ENCODE data around the gene ADAD1. TPM values are rescaled to one million over a fixed set of nuclear protein-coding genes. Genes with fewer than 3 reads are reported as not detected.

ADAD1 gene
- total RNA-seq, 1 experiment from 2014 or later: not detected

- no peak overlapping the region for H2AFZ ChIP-seq (ENCODE audit: low read depth, low read length, poor library complexity, severe bottlenecking)
- DNase-seq (ENCODE audit: low read depth, low spot score) (no peak), ATAC-seq (no peak)
- TF ChIP-seq SP1 (IDR thresholded peaks at IDR 0.05; ENCODE audit: low read depth): no peak
- H3K79me2 ChIP-seq (ENCODE audit: insufficient read depth, low read length): no peaks in the 10 kb centered on the region
- RAD21 ChIA-PET (ENCODE audit: low non-redundant PET in 1 of 2, low total read pairs in 2 of 2, uncharacterized antibody in 2 of 2, unreplicated experiment in 2 of 2): no interaction called here
- no peaks in the 10 kb centered on the region for H3K9me2 ChIP-seq (ENCODE audit: insufficient read depth)
- H3K4me3 ChIP-seq (replicated peaks in 1 of 2; ENCODE audit: low read depth in 1 of 2, low read length in 2 of 2): no peak overlapping the region
- H3K9ac ChIP-seq (ENCODE audit: low read length): no peak overlapping the region
- no peaks in the 10 kb centered on the region for H4K20me1 ChIP-seq (ENCODE audit: insufficient read depth)
- H3K36me3 ChIP-seq (ENCODE audit: control insufficient read depth in 1 of 2, insufficient read depth in 2 of 2, low read length in 2 of 2): no peaks in the 10 kb centered on the region
- H3K27me3 ChIP-seq (ENCODE audit: insufficient read depth, low read length): no peaks in the 10 kb centered on the region
- no peak overlapping the region for H3K27ac ChIP-seq (ENCODE audit: low read depth, low read length)
- no peaks in the 10 kb centered on the region for H3K9me3 ChIP-seq (ENCODE audit: control insufficient read depth in 1 of 2, insufficient read depth in 1 of 2, low read depth in 1 of 2, low read length in 2 of 2)
- POLR2A ChIA-PET: no interaction called here
- BruUV-seq (replicated peaks): no TSS peak
- H3K4me2 ChIP-seq (ENCODE audit: low read length): no peak overlapping the region
- CTCF ChIA-PET: no interaction called here
- intact Hi-C loops (cut with micrococcal nuclease): no loop called here
- H3K4me1 ChIP-seq (ENCODE audit: control insufficient read depth in 1 of 2, insufficient read depth in 2 of 2, low read length in 2 of 2): no peaks in the 10 kb centered on the region
Measured at GRCh38 chr4:122403861-122404260, 25.1 kb downstream of the ADAD1 start.

- Histone ChIP-seq H3K9me3 (ENCODE audit: control insufficient read depth in 1 of 2, insufficient read depth in 1 of 2, low read depth in 1 of 2, low read length in 2 of 2) (no peaks in the 10 kb centered on the region), H4K20me1 (ENCODE audit: insufficient read depth) (no peaks in the 10 kb centered on the region), H2AFZ (ENCODE audit: low read depth, low read length, poor library complexity, severe bottlenecking) (peak overlapping the region; percentile 43), H3K9me2 (ENCODE audit: insufficient read depth) (no peaks in the 10 kb centered on the region; the same call in 1 of the 2 replicates), H3K4me3 (replicated peaks in 1 of 2; ENCODE audit: low read depth in 1 of 2, low read length in 2 of 2) (no peak overlapping the region), H3K27me3 (ENCODE audit: insufficient read depth, low read length) (no peaks in the 10 kb centered on the region), H3K79me2 (ENCODE audit: insufficient read depth, low read length) (no peaks in the 10 kb centered on the region), H3K4me2 (ENCODE audit: low read length) (no peak overlapping the region), H3K4me1 (ENCODE audit: control insufficient read depth in 1 of 2, insufficient read depth in 2 of 2, low read length in 2 of 2) (no peaks in the 10 kb centered on the region), H3K36me3 (ENCODE audit: control insufficient read depth in 1 of 2, insufficient read depth in 2 of 2, low read length in 2 of 2) (no peaks in the 10 kb centered on the region), H3K27ac (ENCODE audit: low read depth, low read length) (no peak overlapping the region), H3K9ac (ENCODE audit: low read length) (no peak overlapping the region)
- no TSS peak for BruUV-seq (replicated peaks)
- ChIA-PET RAD21 (ENCODE audit: low non-redundant PET in 1 of 2, low total read pairs in 2 of 2, uncharacterized antibody in 2 of 2, unreplicated experiment in 2 of 2) (no interaction called here), POLR2A (no interaction called here), CTCF (no interaction called here)
- TF ChIP-seq POLR2A (IDR thresholded peaks at IDR 0.05; ENCODE audit: borderline replicate concordance, extremely low read depth, insufficient read depth, insufficient read length) (no peak), SIN3A (IDR thresholded peaks at IDR 0.05; ENCODE audit: low read depth) (no peak), REST (IDR thresholded peaks at IDR 0.05; ENCODE audit: low read depth) (no peak), CEBPB (IDR thresholded peaks at IDR 0.05; ENCODE audit: low read depth) (no peak), RAD21 (IDR thresholded peaks at IDR 0.05; ENCODE audit: low read depth) (no peak), POLR2AphosphoS5 (IDR thresholded peaks at IDR 0.05; ENCODE audit: low read depth, low read length) (no peak), FOSL1 (IDR thresholded peaks at IDR 0.05; ENCODE audit: low read depth) (no peak), EGR1 (IDR thresholded peaks at IDR 0.05; ENCODE audit: low read depth) (no peak), ZNF274 (IDR thresholded peaks at IDR 0.05; ENCODE audit: low read depth, low read length) (no peak), ATF3 (IDR thresholded peaks at IDR 0.05) (no peak), YY1 (IDR thresholded peaks at IDR 0.05; ENCODE audit: extremely low read depth, insufficient replicate concordance, low read depth, low read length) (no peak), ELF1 (IDR thresholded peaks at IDR 0.05; ENCODE audit: borderline replicate concordance, low read depth) (no peak), ZBTB33 (IDR thresholded peaks at IDR 0.05; ENCODE audit: extremely low read depth, insufficient replicate concordance, low read length) (no peak)
- ATAC-seq (no peak), DNase-seq (ENCODE audit: low read depth, low spot score) (no peak)
- intact Hi-C loops (cut with micrococcal nuclease): no loop called here
Measured at GRCh38 chr4:122412547-122412946, 33.7 kb downstream of the ADAD1 start.

Data from HCT116 (cell line).